Spleen (tissue), 11 donors: Measurements from ENCODE around the gene RNF31. TPM values are rescaled to one million over a fixed set of nuclear protein-coding genes. Genes with fewer than 3 reads are reported as not detected.
A peak's percentile ranks its signal among the peaks of the same experiment; 100 is the strongest.

Experiments used
- DNase-seq: peaks from one replicate; pipeline ENCODE4 v3.0.0-alpha.2; 2020
- H3K27ac ChIP-seq, 8 donors: fragments of 200-600 bp; sonication (generic) in 7 of 8; 1 replicate in 4 of 8; 2 replicates in 4 of 8; pipeline versions ENCODE4 v1.5.0 to v1.8.0; 2016 to 2021; ENCODE audit warnings: inconsistent platforms in 4 of 8, mild to moderate bottlenecking in 4 of 8, moderate library complexity in 1 of 8
- H3K27me3 ChIP-seq, 7 donors: fragments of 200-600 bp; sonication (generic) in 6 of 7; replicated peaks in 1 of 7; 1 replicate in 4 of 7; 2 replicates in 3 of 7; pipeline versions ENCODE4 v1.5.0 to v1.8.0; 2016 to 2021; ENCODE audit warnings: inconsistent platforms in 3 of 7, mild to moderate bottlenecking in 1 of 7
- H3K36me3 ChIP-seq, 6 donors: fragments of 200-600 bp; sonication (generic) in 5 of 6; 1 replicate in 4 of 6; 2 replicates in 2 of 6; pipeline versions ENCODE4 v1.5.0 to v1.8.0; 2016 to 2021; ENCODE audit warnings: inconsistent platforms in 2 of 6
- H3K4me1 ChIP-seq, 6 donors: fragments of 200-600 bp; sonication (generic) in 5 of 6; 1 replicate in 3 of 6; 2 replicates in 3 of 6; pipeline versions ENCODE4 v1.5.0 to v1.8.0; 2016 to 2021; ENCODE audit warnings: inconsistent platforms in 3 of 6
- H3K4me3 ChIP-seq, 8 donors: fragments of 200-600 bp; sonication (generic) in 7 of 8; 1 replicate in 4 of 8; 2 replicates in 4 of 8; pipeline versions ENCODE4 v1.5.0 to v1.8.0; 2016 to 2021; ENCODE audit warnings: inconsistent platforms in 4 of 8, mild to moderate bottlenecking in 4 of 8, moderate library complexity in 2 of 8
- H3K9me3 ChIP-seq, 8 donors: fragments of 200-600 bp; sonication (generic) in 7 of 8; 1 replicate in 4 of 8; 2 replicates in 4 of 8; pipeline versions ENCODE4 v1.5.0 to v1.8.0; 2016 to 2021; ENCODE audit warnings: inconsistent platforms in 4 of 8
- CTCF ChIP-seq, 11 experiments: fragments of 200-600 bp in 7 of 11; fragments of 450-650 bp in 4 of 11; sonication (generic) in 4 of 11; IDR thresholded peaks in 8 of 11; conservative IDR thresholded peaks in 3 of 11; 1 replicate in 7 of 11; 2 replicates in 4 of 11; pipeline versions ENCODE4 v1.4.0 to v1.8.0; 2016 to 2021; ENCODE audit warnings: antibody characterized with exemption in 11 of 11, inconsistent platforms in 4 of 11, mild to moderate bottlenecking in 1 of 11
- POLR2A ChIP-seq, 3 donors: fragments of 450-650 bp; IDR thresholded peaks; one replicate each; pipeline ENCODE4 v1.5.1; 2017; ENCODE audit warnings: antibody characterized with exemption in 3 of 3, mild to moderate bottlenecking in 1 of 3
- POLR2AphosphoS5 ChIP-seq, 3 donors: sonication (generic); formaldehyde crosslinking; IDR thresholded peaks; one replicate each; pipeline ENCODE4 v1.5.1; 2017; ENCODE audit warnings: antibody characterized with exemption in 3 of 3
- WGBS, 5 donors: extraction: QIAGEN DNeasy Blood & Tissue Kit in 3 of 5; methylation state at CpG; one replicate each; pipeline versions ENCODE4 v1.1.5 to v1.1.7; 2013 to 2018; 5-methylcytosine and 5-hydroxymethylcytosine counted together
- intact Hi-C: fragments of 100-400 bp; cut with DNase I; formaldehyde crosslinking; loops from one replicate; pipeline ENCODE4 v1.15.0; 2023; ENCODE audit warnings: low total_unique reads
- polyA plus RNA-seq, 3 donors: library from polyadenylated mRNA; stranded (reverse); fragments of 200-250 nt; gene quantifications; one replicate each; pipeline ENCODE4 v1.2.1, GENCODE V29; 2013
- total RNA-seq, 7 donors: library from RNA; depleted of rRNA in 3 of 7; stranded (reverse); fragments of >200 nt in 3 of 7; fragmentation: NEBNext Ultra II Directional in 4 of 7; extraction: Animal tissue kit (Norgen Biotek cat#: 25700) in 4 of 7; gene quantifications; one replicate each; pipeline versions ENCODE4 v1.1.0 to v1.2.1, GENCODE V29; 2016 to 2021
- donor health status: healthy with polysubstance abuse.
- donor health status: DM: no; HTN: no; CAD: no; lungs with moderate emphysema.
- donor health status: DM: no; HTN: no; CAD: no.
- donor health status: Bipolar disorder and iron deficiency.
- donor health status: healthy.
- donor health status: DM: no; HTN: no; CAD: no.
- donor health status: DM: yes; HTN: yes; CAD: no.

RNF31 gene
- total and polyA plus RNA-seq, 10 donors, result 56.5 to 148 (median 103) TPM

- H3K27me3 ChIP-seq, result no peaks in the 10 kb centered on the region
- H3K9me3 ChIP-seq, result no peaks in the 10 kb centered on the region
- intact Hi-C loops, result no loop called here
- DNase-seq, result no peak
- no peak for TF ChIP-seq POLR2A (IDR thresholded peaks at IDR 0.05)
- H3K4me1 ChIP-seq, result peaks cover 11 to 57% (median 45%) of the 10 kb centered on the region in 6 donors
- 79 to 93% (median 84%) methylated on average over 4 of the region's 4 CpGs for WGBS, 5 donors
- peak overlapping the region in 6 of 8 donors; percentile 4 to 72 (median 52) for H3K27ac ChIP-seq
- H3K4me3 ChIP-seq, result no peak overlapping the region
- H3K36me3 ChIP-seq, result peaks cover 0 to 35% (median 16%) of the 10 kb centered on the region in 6 donors
Observed at GRCh38 chr14:24106672-24107271, 40.5 kb upstream of the RNF31 start.

GRCh38 chr14:24108336-24108874 is 38.9 kb upstream of the RNF31 start:
- intact Hi-C loops, result no loop called here
- peak; percentile 10 for DNase-seq

GRCh38 chr14:24110060-24110459 is 37.2 kb upstream of the RNF31 start:
- Histone ChIP-seq H3K27me3 (no peaks in the 10 kb centered on the region), H3K4me1 (peaks cover 11 to 65% (median 49%) of the 10 kb centered on the region in 6 donors), H3K4me3 (no peak overlapping the region), H3K36me3 (peaks cover 0 to 2% (median 0%) of the 10 kb centered on the region in 6 donors), H3K9me3 (no peaks in the 10 kb centered on the region), H3K27ac (peak overlapping the region in 4 of 8 donors; percentile 21 to 74 (median 56))
- peak; percentile 38 for DNase-seq
- 74 to 86% (median 79%) methylated on average over 9 of the region's 9 CpGs for WGBS, 5 donors
- intact Hi-C loops, result no loop called here
- TF ChIP-seq CTCF (IDR thresholded peaks at IDR 0.05 in 8 of 11, conservative IDR thresholded peaks at IDR 0.05 in 3 of 11) (no peak), POLR2AphosphoS5 (IDR thresholded peaks at IDR 0.05) (no peak), POLR2A (IDR thresholded peaks at IDR 0.05) (no peak)

More at GRCh38 chr14:24108336-24108874, 38.9 kb upstream of the RNF31 start:
- Histone ChIP-seq H3K4me3 (no peak overlapping the region), H3K4me1 (peaks cover 11 to 60% (median 47%) of the 10 kb centered on the region in 6 donors), H3K27me3 (no peaks in the 10 kb centered on the region), H3K9me3 (no peaks in the 10 kb centered on the region), H3K27ac (peak overlapping the region; percentile 55 to 86 (median 72)), H3K36me3 (peaks cover 0 to 19% (median 8%) of the 10 kb centered on the region in 6 donors)
- TF ChIP-seq CTCF (IDR thresholded peaks at IDR 0.05 in 8 of 11, conservative IDR thresholded peaks at IDR 0.05 in 3 of 11), result no peak
- no peak for TF ChIP-seq POLR2A (IDR thresholded peaks at IDR 0.05)
- TF ChIP-seq POLR2AphosphoS5 (IDR thresholded peaks at IDR 0.05), result no peak
- WGBS, 5 donors, result 45 to 54% (median 50%) methylated on average over 5 of the region's 5 CpGs

- H3K36me3 ChIP-seq, result no peaks in the 10 kb centered on the region
- intact Hi-C loops, result no loop called here
- DNase-seq, result no peak
- no peak overlapping the region for H3K4me3 ChIP-seq
- no peaks in the 10 kb centered on the region for H3K9me3 ChIP-seq
- no peak for TF ChIP-seq POLR2AphosphoS5 (IDR thresholded peaks at IDR 0.05)
- TF ChIP-seq CTCF (IDR thresholded peaks at IDR 0.05 in 8 of 11, conservative IDR thresholded peaks at IDR 0.05 in 3 of 11), result no peak
- no peak for TF ChIP-seq POLR2A (IDR thresholded peaks at IDR 0.05)
- H3K4me1 ChIP-seq, result peaks cover 12 to 67% (median 51%) of the 10 kb centered on the region in 6 donors
- H3K27ac ChIP-seq, result peak overlapping the region in 5 of 8 donors; percentile 21 to 74 (median 41)
- H3K27me3 ChIP-seq, result no peaks in the 10 kb centered on the region
- WGBS, 5 donors, result 46 to 74% (median 68%) methylated on average over 1 of the region's 1 CpG
Observed at GRCh38 chr14:24110523-24110922, 36.8 kb upstream of the RNF31 start.
